Upper lobe of right lung (tissue), 1 donor: Measurements from ENCODE around the gene PARP11. TPM values are rescaled to one million over a fixed set of nuclear protein-coding genes. Genes with fewer than 3 reads are reported as not detected.
"Not testable (repeated sequence)": the region's sequence is repeated elsewhere in the genome, so short reads cannot be mapped to it uniquely, and the experiment has no call there.

Source experiments
- ATAC-seq: fragments of 200-7000 bp; cut with Tn5 transposase; one replicate; pipeline ENCODE4 v1.9.1; 2020; ENCODE audit warnings: mild to moderate bottlenecking, moderate library complexity
- DNase-seq: peaks from one replicate; pipeline ENCODE4 v3.0.0-alpha.2; 2020
- H3K27ac ChIP-seq: fragments of 200-600 bp; one replicate; pipeline ENCODE4 v1.8.0; 2022
- H3K27me3 ChIP-seq: fragments of 200-600 bp; one replicate; pipeline ENCODE4 v1.8.0; 2022; ENCODE audit warnings: mild to moderate bottlenecking
- H3K36me3 ChIP-seq: fragments of 200-600 bp; one replicate; pipeline ENCODE4 v1.8.0; 2022
- H3K4me1 ChIP-seq: fragments of 200-600 bp; one replicate; pipeline ENCODE4 v1.8.0; 2022
- H3K4me3 ChIP-seq: fragments of 200-600 bp; one replicate; pipeline ENCODE4 v1.8.0; 2022; ENCODE audit warnings: mild to moderate bottlenecking
- H3K9me3 ChIP-seq: fragments of 200-600 bp; one replicate; pipeline ENCODE4 v1.8.0; 2022
- intact Hi-C: fragments of 100-400 bp; cut with DNase I; formaldehyde crosslinking; loops from one replicate; pipeline ENCODE4 v1.11.0; 2022
- total RNA-seq: library from RNA; stranded (reverse); fragmentation: NEBNext Ultra II Directional; extraction: Animal tissue kit (Norgen Biotek cat#: 25700); gene quantifications from one replicate; pipeline ENCODE4 v1.2.1, GENCODE V29; 2021
- TF ChIP-seq, protein P1 (sequence below): fragments of 200-600 bp; IDR thresholded peaks from one replicate; pipeline ENCODE4 v1.8.0; 2022; ENCODE audit warnings: antibody characterized with exemption
- donor health status: DM: no; HTN: yes; CAD: no; lungs with severe emphysema.

The PARP11 gene
- total RNA-seq, 1 donor from 2014 or later = 14.5 TPM

GRCh38 chr12:3871356-3871755 lies 1.8 kb downstream of the PARP11 start:
- no peak for ATAC-seq
- no peak for DNase-seq
- Histone ChIP-seq H3K36me3 (no peaks in the 10 kb centered on the region), H3K4me1 (peaks cover 29% of the 10 kb centered on the region), H3K9me3 (no peaks in the 10 kb centered on the region), H3K27me3 (no peaks in the 10 kb centered on the region), H3K4me3 (no peak overlapping the region), H3K27ac (no peak overlapping the region)
- intact Hi-C loops = no loop called here
- TF ChIP-seq, protein P1, sequence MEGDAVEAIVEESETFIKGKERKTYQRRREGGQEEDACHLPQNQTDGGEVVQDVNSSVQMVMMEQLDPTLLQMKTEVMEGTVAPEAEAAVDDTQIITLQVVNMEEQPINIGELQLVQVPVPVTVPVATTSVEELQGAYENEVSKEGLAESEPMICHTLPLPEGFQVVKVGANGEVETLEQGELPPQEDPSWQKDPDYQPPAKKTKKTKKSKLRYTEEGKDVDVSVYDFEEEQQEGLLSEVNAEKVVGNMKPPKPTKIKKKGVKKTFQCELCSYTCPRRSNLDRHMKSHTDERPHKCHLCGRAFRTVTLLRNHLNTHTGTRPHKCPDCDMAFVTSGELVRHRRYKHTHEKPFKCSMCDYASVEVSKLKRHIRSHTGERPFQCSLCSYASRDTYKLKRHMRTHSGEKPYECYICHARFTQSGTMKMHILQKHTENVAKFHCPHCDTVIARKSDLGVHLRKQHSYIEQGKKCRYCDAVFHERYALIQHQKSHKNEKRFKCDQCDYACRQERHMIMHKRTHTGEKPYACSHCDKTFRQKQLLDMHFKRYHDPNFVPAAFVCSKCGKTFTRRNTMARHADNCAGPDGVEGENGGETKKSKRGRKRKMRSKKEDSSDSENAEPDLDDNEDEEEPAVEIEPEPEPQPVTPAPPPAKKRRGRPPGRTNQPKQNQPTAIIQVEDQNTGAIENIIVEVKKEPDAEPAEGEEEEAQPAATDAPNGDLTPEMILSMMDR = no peak

DNA sequence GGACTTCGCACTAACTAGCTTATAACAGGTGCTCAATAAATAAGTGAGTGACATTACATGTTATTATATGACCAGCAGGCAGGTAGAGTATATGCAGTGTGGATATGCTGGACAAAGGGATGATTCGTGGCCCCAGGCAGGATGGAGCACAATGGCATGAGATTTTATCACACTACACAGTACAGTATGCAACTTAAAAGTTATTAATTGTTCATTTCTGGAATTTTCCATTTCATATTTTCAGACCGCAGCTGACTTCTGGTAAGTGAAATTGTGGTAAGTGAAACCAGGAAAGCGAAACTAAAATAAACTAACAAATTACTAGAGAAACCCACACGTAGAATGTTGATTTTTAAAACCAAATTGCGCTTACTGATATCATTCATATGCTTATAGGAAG lies 3.3 kb downstream of the PARP11 start:
- no peak for ATAC-seq
- intact Hi-C loops = no loop called here
- H3K9me3 ChIP-seq = peaks cover 9% of the 10 kb centered on the region
- peak overlapping the region; percentile 49 for H3K27ac ChIP-seq
- H3K27me3 ChIP-seq = no peaks in the 10 kb centered on the region
- peak overlapping the region; percentile 24 for H3K4me3 ChIP-seq
- no peaks in the 10 kb centered on the region for H3K36me3 ChIP-seq
- H3K4me1 ChIP-seq = peaks cover 29% of the 10 kb centered on the region
- TF ChIP-seq, protein P1 = no peak
- DNase-seq = no peak

GRCh38 chr12:3869433-3869832 lies 3.8 kb downstream of the PARP11 start:
- TF ChIP-seq, protein P1 = no peak
- Histone ChIP-seq H3K36me3 (no peaks in the 10 kb centered on the region), H3K9me3 (peaks cover 9% of the 10 kb centered on the region), H3K4me3 (peak overlapping the region; percentile 24), H3K27me3 (no peaks in the 10 kb centered on the region), H3K27ac (peak overlapping the region; percentile 49), H3K4me1 (peaks cover 29% of the 10 kb centered on the region)
- DNase-seq (no peak), ATAC-seq (no peak)
- intact Hi-C loops = no loop called here

GRCh38 chr12:3863756-3864155 lies 9.4 kb downstream of the PARP11 start:
- Histone ChIP-seq H3K4me1 (no peaks in the 10 kb centered on the region), H3K4me3 (no peak overlapping the region), H3K27ac (no peak overlapping the region), H3K36me3 (peaks cover 2% of the 10 kb centered on the region), H3K9me3 (peaks cover 9% of the 10 kb centered on the region), H3K27me3 (no peaks in the 10 kb centered on the region)
- TF ChIP-seq, protein P1 = no peak
- DNase-seq (no peak), ATAC-seq (peak; percentile 75)
- intact Hi-C loops = no loop called here

- H3K4me3 ChIP-seq = no peak overlapping the region
- H3K9me3 ChIP-seq = peaks cover 4% of the 10 kb centered on the region
- H3K27me3 ChIP-seq = no peaks in the 10 kb centered on the region
- no peak for ATAC-seq
- TF ChIP-seq, protein P1 = no peak
- no peaks in the 10 kb centered on the region for H3K4me1 ChIP-seq
- H3K27ac ChIP-seq = no peak overlapping the region
- intact Hi-C loops = no loop called here
- DNase-seq = no peak
- H3K36me3 ChIP-seq = no peaks in the 10 kb centered on the region
Measured at GRCh38 chr12:3842517-3842916, 30.7 kb downstream of the PARP11 start.

- ATAC-seq (no peak), DNase-seq (no peak)
- TF ChIP-seq, protein P1 = no peak
- H3K36me3 ChIP-seq = no peaks in the 10 kb centered on the region
- H3K27me3 ChIP-seq = no peaks in the 10 kb centered on the region
- H3K27ac ChIP-seq = no peak overlapping the region
- no peak overlapping the region for H3K4me3 ChIP-seq
- no peaks in the 10 kb centered on the region for H3K4me1 ChIP-seq
- intact Hi-C loops = no loop called here
- H3K9me3 ChIP-seq = peaks cover under 1% of the 10 kb centered on the region
Measured at GRCh38 chr12:3841783-3842182, 31.4 kb downstream of the PARP11 start.

DNA sequence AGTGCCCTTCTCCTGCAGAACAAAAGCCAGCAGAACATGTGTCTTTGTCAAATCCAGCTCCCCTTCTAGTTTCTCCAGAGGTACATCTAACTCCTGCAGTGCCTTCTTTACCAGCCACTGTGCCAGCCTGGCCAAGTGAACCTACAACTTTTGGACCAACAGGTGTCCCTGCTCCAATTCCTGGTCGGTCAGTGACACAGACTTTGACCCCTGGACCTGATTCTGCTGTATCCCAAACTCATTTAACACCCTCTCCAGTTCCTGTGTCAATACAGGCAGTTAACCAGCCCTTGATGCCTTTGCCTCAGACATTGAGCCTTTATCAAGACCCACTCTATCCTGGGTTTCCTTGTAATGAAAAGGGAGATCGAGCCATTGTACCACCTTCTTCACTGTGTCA lies 32.4 kb downstream of the PARP11 start:
- H3K4me3 ChIP-seq, intact Hi-C loops, H3K36me3 ChIP-seq: not testable (repeated sequence)

DNA sequence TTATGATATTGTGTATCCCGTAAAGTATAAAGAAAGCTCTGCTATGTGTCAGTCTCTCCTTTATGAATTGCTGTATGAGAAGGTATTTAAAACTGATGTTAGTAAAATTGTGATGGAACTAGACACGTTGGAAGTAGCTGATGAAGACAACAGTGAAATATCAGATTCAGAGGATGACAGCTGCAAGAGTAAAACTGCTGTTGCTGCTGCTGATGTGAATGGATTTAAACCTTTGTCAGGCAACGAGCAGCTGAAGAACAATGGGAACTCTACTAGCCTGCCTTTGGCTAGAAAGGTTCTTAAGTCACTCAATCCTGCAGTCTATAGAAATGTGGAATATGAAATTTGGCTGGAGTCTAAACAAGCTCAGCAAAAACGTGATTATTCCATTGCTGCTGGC lies 33.5 kb downstream of the PARP11 start:
- intact Hi-C loops, H3K9me3 ChIP-seq, H3K27me3 ChIP-seq, ATAC-seq, H3K4me1 ChIP-seq, H3K27ac ChIP-seq, H3K36me3 ChIP-seq, H3K4me3 ChIP-seq, DNase-seq: not testable (repeated sequence)

More for the DNA sequence above, 32.4 kb downstream of the PARP11 start:
- not testable (repeated sequence) for H3K4me1 ChIP-seq, DNase-seq, H3K27ac ChIP-seq, H3K27me3 ChIP-seq, H3K9me3 ChIP-seq, ATAC-seq
